ENCODE data around the gene ICA1L.

GRCh38 chr2:202773301-202773973 is 98.1 kb downstream of the ICA1L start:
- no peak for TF ChIP-seq CTCF (IDR thresholded peaks at IDR 0.05; ENCODE audit: insufficient read depth, low read depth, low read length)
- no peak for TF ChIP-seq EZH2 (IDR thresholded peaks at IDR 0.05; ENCODE audit: insufficient read depth, low read length)

Measured in astrocyte (in vitro differentiated cells and primary cell).